ENCODE results near the gene SLC22A16. TPM values are rescaled to one million over a fixed set of nuclear protein-coding genes. Genes with fewer than 3 reads are reported as not detected.

The SLC22A16 gene
- total RNA-seq, 2 experiments from 2014 or later, result not detected

DNA sequence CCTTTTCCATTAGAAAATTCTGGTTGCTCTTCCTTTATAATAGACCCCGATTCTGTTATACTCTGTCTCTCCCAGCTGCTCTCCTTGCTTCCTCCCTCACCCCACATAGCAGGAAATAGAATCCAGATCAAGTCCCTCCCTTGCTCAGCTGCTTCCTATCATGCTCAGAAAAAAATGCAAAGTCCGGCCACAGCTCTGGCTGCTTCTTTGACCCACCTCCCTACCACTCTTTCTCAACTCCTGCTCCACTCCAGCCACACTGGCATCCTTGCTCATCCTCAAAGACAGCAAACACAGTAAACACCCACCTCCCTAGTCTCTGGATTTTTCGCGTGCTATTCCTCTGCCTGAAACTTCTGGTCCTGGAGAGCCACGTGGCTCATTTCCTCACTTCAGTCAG lies 9.1 kb upstream of the SLC22A16 start:
- POLR2A ChIA-PET, result no interaction called here
- Histone ChIP-seq H3K9me3 (ENCODE audit: control insufficient read depth in 1 of 2, insufficient read depth in 1 of 2, low read length in 2 of 2) (no peaks in the 10 kb centered on the region), H3K27me3 (ENCODE audit: control insufficient read depth in 1 of 2, insufficient read depth in 2 of 2, low read length in 2 of 2) (no peaks in the 10 kb centered on the region), H3K4me3 (ENCODE audit: low read length) (no peak overlapping the region), H3K27ac (ENCODE audit: low read depth in 1 of 2, low read length in 2 of 2) (no peak overlapping the region), H3K4me1 (ENCODE audit: insufficient read depth, low read length) (no peaks in the 10 kb centered on the region), H3K36me3 (ENCODE audit: insufficient read depth, low read length) (no peaks in the 10 kb centered on the region)
- Mint-ChIP-seq H3K36me3 (ENCODE audit: low read depth) (no peaks in the 10 kb centered on the region), H3K4me3 (no peak overlapping the region), H3K4me1 (ENCODE audit: low read depth) (no peaks in the 10 kb centered on the region), H3K9me3 (no peaks in the 10 kb centered on the region), H3K27me3 (peaks cover 22% of the 10 kb centered on the region), H3K27ac (no peak overlapping the region)
- no peak for ATAC-seq (ENCODE audit: poor library complexity)
- intact Hi-C loops (cut with DNase I, micrococcal nuclease), result no loop called here
- no peak for DNase-seq
- no peak for TF ChIP-seq CTCF (IDR thresholded peaks at IDR 0.05)
- CTCF ChIA-PET, result no interaction called here

- Histone ChIP-seq H3K36me3 (ENCODE audit: insufficient read depth, low read length) (no peaks in the 10 kb centered on the region), H3K9me3 (ENCODE audit: control insufficient read depth in 1 of 2, insufficient read depth in 1 of 2, low read length in 2 of 2) (no peaks in the 10 kb centered on the region), H3K27me3 (ENCODE audit: control insufficient read depth in 1 of 2, insufficient read depth in 2 of 2, low read length in 2 of 2) (no peaks in the 10 kb centered on the region), H3K4me1 (ENCODE audit: insufficient read depth, low read length) (no peaks in the 10 kb centered on the region), H3K4me3 (ENCODE audit: low read length) (no peak overlapping the region), H3K27ac (ENCODE audit: low read depth in 1 of 2, low read length in 2 of 2) (no peak overlapping the region)
- H3K36me3 Mint-ChIP-seq (ENCODE audit: low read depth), result no peaks in the 10 kb centered on the region
- H3K4me3 Mint-ChIP-seq, result no peak overlapping the region
- no peaks in the 10 kb centered on the region for H3K4me1 Mint-ChIP-seq (ENCODE audit: low read depth)
- intact Hi-C loops (cut with DNase I, micrococcal nuclease), result no loop called here
- DNase-seq (peak in 1 of 14 experiments; percentile 15), ATAC-seq (ENCODE audit: poor library complexity) (no peak)
- ChIA-PET CTCF (no interaction called here), POLR2A (no interaction called here)
- no peak for TF ChIP-seq CTCF (IDR thresholded peaks at IDR 0.05)
- peaks cover 22% of the 10 kb centered on the region for H3K27me3 Mint-ChIP-seq
- no peak overlapping the region for H3K27ac Mint-ChIP-seq
- H3K9me3 Mint-ChIP-seq, result no peaks in the 10 kb centered on the region
Observed at GRCh38 chr6:110484321-110484720, 7.9 kb upstream of the SLC22A16 start.

DNA sequence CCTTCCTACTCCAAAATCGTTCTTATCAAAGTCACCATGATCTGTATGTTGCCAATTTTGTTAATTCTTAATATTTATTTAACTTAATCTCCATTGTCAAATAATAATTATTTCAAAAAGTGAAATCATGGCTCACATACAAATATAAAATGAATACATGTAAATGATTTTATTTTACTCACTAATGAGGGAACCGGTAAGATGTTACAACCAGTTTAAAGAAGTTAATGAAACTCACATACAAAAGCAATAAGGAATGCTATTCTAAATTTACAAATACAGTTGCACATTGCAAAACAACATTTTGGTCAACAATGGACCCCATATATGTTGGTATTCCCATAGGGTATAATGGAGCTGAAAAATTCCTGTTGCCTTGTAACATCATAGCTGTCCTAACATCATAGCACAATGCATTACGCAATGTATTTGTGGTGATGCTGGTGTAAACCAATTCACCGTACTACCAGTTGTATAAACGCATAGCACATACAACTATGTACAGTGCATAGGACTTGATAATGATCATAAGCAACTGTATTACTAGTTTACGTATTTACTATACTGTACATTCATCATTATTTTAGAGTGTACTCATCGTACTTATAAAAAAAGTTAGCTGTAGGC lies 6.5 kb upstream of the SLC22A16 start:
- no peaks in the 10 kb centered on the region for H3K4me1 ChIP-seq (ENCODE audit: insufficient read depth, low read length)
- no peak overlapping the region for H3K27ac Mint-ChIP-seq
- CTCF ChIA-PET, result no interaction called here
- intact Hi-C loops (cut with DNase I, micrococcal nuclease), result no loop called here
- no peaks in the 10 kb centered on the region for H3K9me3 ChIP-seq (ENCODE audit: control insufficient read depth in 1 of 2, insufficient read depth in 1 of 2, low read length in 2 of 2)
- no peak overlapping the region for H3K4me3 ChIP-seq (ENCODE audit: low read length)
- no peak for TF ChIP-seq CTCF (IDR thresholded peaks at IDR 0.05)
- H3K27me3 ChIP-seq (ENCODE audit: control insufficient read depth in 1 of 2, insufficient read depth in 2 of 2, low read length in 2 of 2), result peaks cover 0 to 3% of the 10 kb centered on the region in 2 experiments
- H3K9me3 Mint-ChIP-seq, result no peaks in the 10 kb centered on the region
- peaks cover 32% of the 10 kb centered on the region for H3K27me3 Mint-ChIP-seq
- no peaks in the 10 kb centered on the region for H3K36me3 Mint-ChIP-seq (ENCODE audit: low read depth)
- no peaks in the 10 kb centered on the region for H3K36me3 ChIP-seq (ENCODE audit: insufficient read depth, low read length)
- no peak overlapping the region for H3K27ac ChIP-seq (ENCODE audit: low read depth in 1 of 2, low read length in 2 of 2)
- no peak for DNase-seq
- POLR2A ChIA-PET, result no interaction called here
- ATAC-seq (ENCODE audit: poor library complexity), result no peak
- no peaks in the 10 kb centered on the region for H3K4me1 Mint-ChIP-seq (ENCODE audit: low read depth)
- no peak overlapping the region for H3K4me3 Mint-ChIP-seq
